CD4-positive, alpha-beta T cell treated with Interleukin-12 subunit alpha and Interleukin-12 subunit beta, for 1 hour (primary cell): ENCODE measurements around the gene SNAP29.
"Not testable (repeated sequence)": the region's sequence is repeated elsewhere in the genome, so short reads cannot be mapped to it uniquely, and the experiment has no call there.

Source experiments
- DNase-seq: peaks from one replicate; pipeline ENCODE4 v3.0.0-alpha.2; 2020

The SNAP29 gene

GRCh38 chr22:20903093-20903492, 44.3 kb downstream of the SNAP29 start:
- no peak for DNase-seq

GRCh38 chr22:20904008-20904979, 45.5 kb downstream of the SNAP29 start:
- DNase-seq, result no peak

- no peak for DNase-seq
Observed at GRCh38 chr22:20904980-20905355, 46.2 kb downstream of the SNAP29 start.

GRCh38 chr22:20905415-20906386, 46.9 kb downstream of the SNAP29 start:
- no peak for DNase-seq

GRCh38 chr22:20906387-20906767, 47.6 kb downstream of the SNAP29 start:
- DNase-seq, result no peak

- DNase-seq, result not testable (repeated sequence)
Observed at GRCh38 chr22:20908717-20909116, 49.9 kb downstream of the SNAP29 start.

GRCh38 chr22:20909543-20910303, 50.9 kb downstream of the SNAP29 start:
- DNase-seq, result no peak

- DNase-seq, result no peak
Observed at GRCh38 chr22:20912494-20912893, 53.7 kb downstream of the SNAP29 start.

- DNase-seq, result peak; percentile 97
Observed at GRCh38 chr22:20916916-20917810, 58.4 kb downstream of the SNAP29 start, which contains the start of gene CRKL. TSS of gene CRKL (plus strand) at chr22:20917407. CDS start at chr22:20917935, 528 bp downstream.

- DNase-seq, result no peak
Observed at GRCh38 chr22:20918663-20919218, 59.9 kb downstream of the SNAP29 start.

GRCh38 chr22:20919718-20920117, 60.9 kb downstream of the SNAP29 start:
- DNase-seq, result no peak

GRCh38 chr22:20920881-20921203, 62.0 kb downstream of the SNAP29 start:
- no peak for DNase-seq

- DNase-seq, result no peak
Observed at GRCh38 chr22:20922141-20922751, 63.4 kb downstream of the SNAP29 start.

GRCh38 chr22:20926243-20926642, 67.4 kb downstream of the SNAP29 start:
- DNase-seq, result no peak

- no peak for DNase-seq
Observed at GRCh38 chr22:20927940-20928572, 69.2 kb downstream of the SNAP29 start.

- DNase-seq, result no peak
Observed at GRCh38 chr22:20928573-20928967, 69.8 kb downstream of the SNAP29 start.

- no peak for DNase-seq
Observed at GRCh38 chr22:20930004-20930403, 71.2 kb downstream of the SNAP29 start.

GRCh38 chr22:20930435-20930834, 71.6 kb downstream of the SNAP29 start:
- DNase-seq, result not testable (repeated sequence)

GRCh38 chr22:20931126-20931654, 72.4 kb downstream of the SNAP29 start:
- no peak for DNase-seq

GRCh38 chr22:20933910-20934309, 75.1 kb downstream of the SNAP29 start:
- no peak for DNase-seq
